HG02870 (cell line): ENCODE measurements around the gene SLC6A16.
"Not testable (repeated sequence)": the region's sequence is repeated elsewhere in the genome, so short reads cannot be mapped to it uniquely, and the experiment has no call there.

Experiments
- ATAC-seq: cut with Tn5 transposase; IDR thresholded peaks from one replicate; pipeline ENCODE4 v1.9.1; 2021; ENCODE audit warnings: mild to moderate bottlenecking, moderate library complexity; ENCODE audit not compliant: unreplicated experiment

Gene SLC6A16

GRCh38 chr19:49324801-49325576, at the start of gene SLC6A16:
Gene SLC6A16, minus strand, starts transcription at chr19:49325191. Its CDS starts 13,844 bp downstream, at chr19:49311347.
- no peak for ATAC-seq

- ATAC-seq, result not testable (repeated sequence)
Measured at GRCh38 chr19:49373174-49373573, 48.2 kb upstream of the SLC6A16 start.

GRCh38 chr19:49371184-49371583, 46.2 kb upstream of the SLC6A16 start:
- no peak for ATAC-seq

GRCh38 chr19:49368711-49369358, 43.8 kb upstream of the SLC6A16 start:
- ATAC-seq, result no peak

GRCh38 chr19:49366110-49366509, 41.1 kb upstream of the SLC6A16 start:
- ATAC-seq, result no peak

- no peak for ATAC-seq
Measured at GRCh38 chr19:49364083-49364737, 39.2 kb upstream of the SLC6A16 start.

GRCh38 chr19:49363268-49364082, 38.5 kb upstream of the SLC6A16 start, which contains the start of gene DKKL1:
Gene DKKL1, plus strand, starts transcription at chr19:49363877. Its CDS starts 122 bp downstream, at chr19:49363999.
- ATAC-seq, result no peak

GRCh38 chr19:49362929-49363267, 37.9 kb upstream of the SLC6A16 start:
- ATAC-seq, result no peak

- no peak for ATAC-seq
Measured at GRCh38 chr19:49362048-49362928, 37.3 kb upstream of the SLC6A16 start, which contains the start of gene TEAD2. Gene TEAD2, minus strand, starts transcription at chr19:49362416. Its CDS starts 2,341 bp downstream, at chr19:49360075.

GRCh38 chr19:49361438-49362047, 36.6 kb upstream of the SLC6A16 start:
- ATAC-seq, result no peak

- no peak for ATAC-seq
Measured at GRCh38 chr19:49359851-49360820, 35.1 kb upstream of the SLC6A16 start.

GRCh38 chr19:49357186-49357585, 32.2 kb upstream of the SLC6A16 start:
- ATAC-seq, result no peak

- ATAC-seq, result no peak
Measured at GRCh38 chr19:49356382-49356781, 31.4 kb upstream of the SLC6A16 start.

- ATAC-seq, result no peak
Measured at GRCh38 chr19:49355909-49356353, 30.9 kb upstream of the SLC6A16 start.

- no peak for ATAC-seq
Measured at GRCh38 chr19:49349567-49349966, 24.6 kb upstream of the SLC6A16 start.

GRCh38 chr19:49348305-49349189, 23.6 kb upstream of the SLC6A16 start:
- ATAC-seq, result no peak

- ATAC-seq, result no peak
Measured at GRCh38 chr19:49347835-49348234, 22.8 kb upstream of the SLC6A16 start.
